Testis (tissue), 3 donors: ENCODE data around the gene DOHH. TPM values are rescaled to one million over a fixed set of nuclear protein-coding genes. Genes with fewer than 3 reads are reported as not detected.

Experiments
- DNase-seq: peaks from one replicate; pipeline ENCODE4 v3.0.0-alpha.2; 2019
- H3K27ac ChIP-seq, 2 donors: fragments of 200-600 bp; sonication (generic); one replicate each; pipeline ENCODE4 v1.5.1; 2019
- H3K27me3 ChIP-seq: fragments of 200-600 bp; sonication (generic); one replicate; pipeline ENCODE4 v1.5.1; 2019
- H3K36me3 ChIP-seq: fragments of 200-600 bp; sonication (generic); one replicate; pipeline ENCODE4 v1.5.1; 2017; ENCODE audit warnings: low read depth; ENCODE audit errors: missing control alignments
- H3K4me1 ChIP-seq: fragments of 200-600 bp; sonication (generic); one replicate; pipeline ENCODE4 v1.5.1; 2019
- H3K4me3 ChIP-seq, 2 donors: fragments of 200-600 bp; sonication (generic); one replicate each; pipeline ENCODE4 v1.5.1; 2017 to 2019
- H3K9me3 ChIP-seq: fragments of 200-600 bp; sonication (generic); one replicate; pipeline ENCODE4 v1.5.1; 2017
- CTCF ChIP-seq, 3 experiments: fragments of 450-650 bp in 2 of 3; fragments of 200-600 bp in 1 of 3; sonication (generic) in 1 of 3; IDR thresholded peaks; one replicate each; pipeline ENCODE4 v1.5.1; 2016 to 2019; ENCODE audit warnings: antibody characterized with exemption in 3 of 3, mild to moderate bottlenecking in 2 of 3, moderate library complexity in 1 of 3
- POLR2A ChIP-seq: fragments of 450-650 bp; IDR thresholded peaks from one replicate; pipeline ENCODE4 v1.6.1; 2017; ENCODE audit warnings: antibody characterized with exemption, mild to moderate bottlenecking, moderate library complexity
- WGBS, 2 donors: methylation state at CpG; one replicate each; pipeline ENCODE4 v1.1.5; 2018; 5-methylcytosine and 5-hydroxymethylcytosine counted together
- intact Hi-C: fragments of 100-400 bp; cut with DNase I; formaldehyde crosslinking; loops from one replicate; pipeline ENCODE4 v1.15.1; 2023; ENCODE audit warnings: low total_unique reads
- polyA plus RNA-seq: library from polyadenylated mRNA; stranded (reverse); fragments of 350-450 nt; fragmentation: Illumina TruSeq; extraction: RNeasy Lipid Tissue Mini Kit (QIAGEN cat#74804); gene quantifications from one replicate; pipeline ENCODE4 v1.2.3, GENCODE V29; 2014; ENCODE audit warnings: low read depth, low replicate concordance; ENCODE audit not compliant: insufficient read depth
- total RNA-seq, 2 donors: library from RNA; depleted of rRNA; stranded (reverse); fragments of >200 nt; gene quantifications; one replicate each; pipeline ENCODE4 v1.2.3, GENCODE V29; 2016

Gene DOHH
- total and polyA plus RNA-seq, 3 donors from 2014 or later = 10.7 to 29.1 (median 23.5) TPM

- no peak for DNase-seq
- intact Hi-C loops = no loop called here
- Histone ChIP-seq H3K9me3 (no peaks in the 10 kb centered on the region), H3K27ac (peak overlapping the region; percentile 88 to 89), H3K27me3 (no peaks in the 10 kb centered on the region), H3K4me1 (peaks cover 10% of the 10 kb centered on the region), H3K36me3 (no peaks in the 10 kb centered on the region), H3K4me3 (peak overlapping the region; percentile 78 to 81)
- TF ChIP-seq CTCF (IDR thresholded peaks at IDR 0.05) (no peak), POLR2A (no peak)
- 13 to 22% methylated on average over 18 of the region's 18 CpGs for WGBS, 2 donors
These were observed 591 bp downstream of the DOHH start for GRCh38 chr19:3499738-3500428.

- H3K4me3 ChIP-seq = no peak overlapping the region
- no peaks in the 10 kb centered on the region for H3K36me3 ChIP-seq
- H3K4me1 ChIP-seq = peaks cover 10% of the 10 kb centered on the region
- TF ChIP-seq POLR2A (no peak), CTCF (IDR thresholded peaks at IDR 0.05) (no peak)
- H3K27ac ChIP-seq = no peak overlapping the region
- 93 to 98% methylated on average over 5 of the region's 5 CpGs for WGBS, 2 donors
- intact Hi-C loops = no loop called here
- DNase-seq = no peak
- H3K27me3 ChIP-seq = no peaks in the 10 kb centered on the region
- H3K9me3 ChIP-seq = no peaks in the 10 kb centered on the region
These were observed 2.5 kb downstream of the DOHH start for GRCh38 chr19:3497757-3498520.

GRCh38 chr19:3496392-3497273, 3.8 kb downstream of the DOHH start:
- no peak overlapping the region for H3K27ac ChIP-seq
- H3K4me1 ChIP-seq = peaks cover 10% of the 10 kb centered on the region
- no peaks in the 10 kb centered on the region for H3K36me3 ChIP-seq
- no peaks in the 10 kb centered on the region for H3K9me3 ChIP-seq
- WGBS, 2 donors = 94 to 95% methylated on average over 11 to 32 of the region's 32 CpGs
- no peak for TF ChIP-seq CTCF (IDR thresholded peaks at IDR 0.05)
- TF ChIP-seq POLR2A = no peak
- intact Hi-C loops = no loop called here
- DNase-seq = no peak
- no peak overlapping the region for H3K4me3 ChIP-seq
- no peaks in the 10 kb centered on the region for H3K27me3 ChIP-seq

GRCh38 chr19:3494559-3494958, 5.9 kb downstream of the DOHH start:
- H3K27ac ChIP-seq = no peak overlapping the region
- intact Hi-C loops = no loop called here
- no peaks in the 10 kb centered on the region for H3K9me3 ChIP-seq
- 61 to 75% methylated on average over 18 of the region's 18 CpGs for WGBS, 2 donors
- H3K4me3 ChIP-seq = peak overlapping the region in 1 of 2 donors; percentile 10
- H3K27me3 ChIP-seq = no peaks in the 10 kb centered on the region
- peaks cover 6% of the 10 kb centered on the region for H3K4me1 ChIP-seq
- no peak for TF ChIP-seq POLR2A
- no peak for TF ChIP-seq CTCF (IDR thresholded peaks at IDR 0.05)
- H3K36me3 ChIP-seq = no peaks in the 10 kb centered on the region
- no peak for DNase-seq
